Activated T-helper 1 cell treated with anti-CD3 and anti-CD28 coated beads, Interleukin-2, amount 50 U/mL, for 16 hours (primary cell): Measurements from ENCODE around the gene GALNT14.
"Not testable (repeated sequence)": the region's sequence is repeated elsewhere in the genome, so short reads cannot be mapped to it uniquely, and the experiment has no call there.

Experiments
- DNase-seq, 2 donors: peaks; one replicate each; pipeline ENCODE4 v3.0.0-alpha.2; 2020; ENCODE audit warnings: low read depth in 1 of 2, low spot score in 1 of 2

GALNT14 gene, protein sequence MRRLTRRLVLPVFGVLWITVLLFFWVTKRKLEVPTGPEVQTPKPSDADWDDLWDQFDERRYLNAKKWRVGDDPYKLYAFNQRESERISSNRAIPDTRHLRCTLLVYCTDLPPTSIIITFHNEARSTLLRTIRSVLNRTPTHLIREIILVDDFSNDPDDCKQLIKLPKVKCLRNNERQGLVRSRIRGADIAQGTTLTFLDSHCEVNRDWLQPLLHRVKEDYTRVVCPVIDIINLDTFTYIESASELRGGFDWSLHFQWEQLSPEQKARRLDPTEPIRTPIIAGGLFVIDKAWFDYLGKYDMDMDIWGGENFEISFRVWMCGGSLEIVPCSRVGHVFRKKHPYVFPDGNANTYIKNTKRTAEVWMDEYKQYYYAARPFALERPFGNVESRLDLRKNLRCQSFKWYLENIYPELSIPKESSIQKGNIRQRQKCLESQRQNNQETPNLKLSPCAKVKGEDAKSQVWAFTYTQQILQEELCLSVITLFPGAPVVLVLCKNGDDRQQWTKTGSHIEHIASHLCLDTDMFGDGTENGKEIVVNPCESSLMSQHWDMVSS

DNA sequence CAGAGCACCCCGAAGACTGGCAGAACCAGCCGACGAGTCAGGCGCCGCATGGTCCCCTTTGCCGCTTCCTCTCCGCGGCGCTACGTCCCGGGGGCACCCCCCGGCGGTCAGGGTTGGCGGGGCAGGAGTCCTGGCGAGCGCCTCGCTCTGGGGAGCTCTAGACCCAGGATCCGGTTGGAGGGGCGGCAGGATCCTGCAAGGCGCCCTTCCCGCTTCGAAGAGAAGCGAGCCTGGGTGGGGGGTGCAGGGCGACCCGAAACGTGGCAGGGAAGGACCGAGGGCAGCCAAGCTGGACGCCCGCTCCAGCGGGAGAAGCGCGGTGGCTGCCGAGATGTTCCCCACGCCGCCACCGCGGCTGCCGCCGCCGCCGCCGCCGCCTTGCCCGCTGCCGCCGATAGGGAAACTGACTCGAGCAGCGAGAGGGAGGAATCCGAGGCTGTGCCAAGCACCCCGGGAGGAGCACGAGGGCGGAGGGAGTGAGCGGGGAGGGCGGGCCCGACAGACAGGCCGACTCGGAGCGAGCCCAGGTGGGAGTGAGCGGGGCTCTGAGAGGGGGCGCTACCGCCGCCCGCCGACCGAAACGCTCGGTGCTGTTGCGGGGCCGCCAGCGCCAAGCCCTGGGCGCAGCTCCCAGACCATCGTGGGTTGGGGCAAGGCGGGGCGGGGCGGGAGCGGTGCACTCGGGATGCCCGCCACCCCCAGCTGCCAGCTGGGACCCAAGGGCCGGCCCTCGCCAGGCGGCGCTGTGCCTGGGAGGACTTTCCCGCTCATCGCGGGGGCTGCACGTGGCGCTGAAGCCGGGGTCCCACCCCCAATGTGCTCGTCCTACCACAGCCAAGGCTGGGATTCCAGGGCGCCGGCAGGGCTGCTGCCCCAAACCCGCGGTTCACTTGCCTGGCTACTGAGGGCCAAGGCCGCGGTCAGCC is at the start of gene GALNT14:
TSS of gene GALNT14 (minus strand) at position 404 of the 926 bp plus-strand sequence. CDS start at position 50, 354 bp downstream.
- DNase-seq, result no peak

DNA sequence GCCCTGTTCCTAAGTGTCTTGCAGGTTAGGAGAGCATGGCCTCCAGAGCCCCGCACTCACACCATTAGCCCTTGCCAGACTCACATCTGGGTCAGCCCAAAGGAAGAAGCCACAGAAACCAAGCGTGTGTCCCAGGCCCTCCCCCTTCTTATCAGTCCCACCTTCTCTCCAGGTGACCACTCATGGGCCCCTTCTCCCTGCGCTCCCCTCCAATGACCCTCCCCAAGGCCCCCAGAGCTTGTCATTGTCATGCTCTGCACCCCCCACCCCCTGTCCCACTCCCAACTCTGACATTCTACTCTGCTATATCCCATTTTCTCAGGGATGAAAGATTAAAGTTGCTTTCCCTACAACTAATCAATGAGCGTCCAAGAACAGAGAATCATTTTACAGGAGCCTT is 48.9 kb upstream of the GALNT14 start:
- DNase-seq, result no peak

DNA sequence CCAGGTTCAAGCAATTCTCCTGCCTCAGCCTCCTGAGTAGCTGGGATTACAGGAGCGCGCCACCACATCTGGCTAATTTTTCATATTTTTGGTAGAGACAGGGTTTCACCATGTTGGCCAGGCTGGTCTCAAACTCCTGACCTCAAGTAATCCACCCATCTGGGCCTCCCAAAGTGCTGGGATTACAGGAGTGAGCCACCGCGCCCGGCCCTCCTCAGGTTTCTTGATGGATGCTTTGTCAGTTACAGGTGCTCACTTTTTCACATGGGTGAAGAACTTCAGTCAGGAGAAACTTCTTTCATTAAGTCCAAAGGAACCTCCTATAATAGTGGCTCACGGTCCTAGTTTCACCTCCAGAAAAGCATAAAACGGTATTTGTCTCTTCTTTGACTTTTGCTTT is 45.7 kb upstream of the GALNT14 start:
- DNase-seq, result not testable (repeated sequence)

DNA sequence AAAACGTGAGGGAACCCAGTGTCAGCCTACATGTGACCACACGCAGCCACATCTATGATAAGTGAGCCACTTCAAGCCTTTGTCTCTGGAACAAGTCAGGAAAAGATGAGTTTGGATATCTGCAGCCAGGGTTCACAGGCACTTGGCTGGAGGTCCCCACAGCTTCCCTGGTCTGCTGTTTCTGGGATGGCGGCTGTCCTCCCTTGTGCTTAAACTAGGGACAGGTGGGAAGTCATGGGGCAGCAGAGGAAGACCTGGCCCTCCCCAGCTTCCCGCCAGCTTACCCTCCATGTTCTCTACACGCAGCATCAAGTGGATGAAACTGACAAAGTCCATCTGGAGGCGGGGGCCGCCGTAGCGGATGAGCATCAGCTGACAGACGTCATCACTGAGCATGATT is 38.5 kb upstream of the GALNT14 start:
- no peak for DNase-seq

DNA sequence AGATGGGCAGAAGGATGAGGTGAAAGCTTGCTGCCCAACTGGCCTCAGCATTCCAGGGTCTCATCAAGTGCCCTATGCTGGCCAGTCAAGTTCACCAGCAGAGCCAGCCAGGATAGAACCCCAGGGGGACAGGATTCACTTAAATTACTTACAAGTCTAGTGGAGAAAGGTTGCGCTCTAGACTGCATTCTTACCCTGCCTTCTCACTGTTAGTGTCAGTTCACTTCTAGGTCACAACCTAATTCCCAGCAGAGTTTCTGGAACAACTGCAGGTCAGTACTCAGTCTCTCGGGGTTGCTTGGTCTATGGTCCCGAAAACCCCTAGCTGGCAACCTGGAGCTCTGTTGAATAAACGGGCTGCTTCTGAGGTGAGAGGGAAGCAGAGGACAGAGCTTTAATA is 32.9 kb upstream of the GALNT14 start:
- no peak for DNase-seq

DNA sequence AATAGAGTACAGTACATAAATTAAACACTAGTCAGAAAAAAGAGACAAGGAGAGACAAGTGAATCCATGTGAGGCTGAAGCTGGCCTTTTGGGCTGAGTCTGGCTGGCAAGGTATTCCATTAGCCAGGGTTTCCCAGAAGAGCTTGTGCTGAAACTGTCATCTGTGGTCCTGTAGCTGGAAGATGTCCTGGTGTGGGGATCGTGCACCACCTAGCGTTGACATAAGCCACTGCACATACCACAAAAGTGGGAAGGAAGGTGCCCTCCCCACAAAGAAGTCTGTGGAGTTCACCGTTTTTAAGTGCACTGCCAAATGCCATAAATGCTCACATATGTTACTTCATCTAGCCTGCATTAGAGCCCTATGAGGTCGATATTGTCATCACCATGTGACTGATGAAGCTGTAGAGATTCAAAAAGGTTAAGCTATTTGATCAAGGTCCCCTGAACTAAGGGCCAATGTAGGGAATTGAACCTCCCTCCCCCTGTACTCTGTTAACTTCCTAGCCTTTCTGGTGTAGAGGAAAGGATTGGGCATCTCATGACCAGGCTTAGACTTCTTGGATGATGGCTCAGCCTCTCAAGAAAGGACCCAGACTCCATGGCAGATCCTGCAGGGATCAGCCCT is 31.9 kb upstream of the GALNT14 start:
- peak in 1 of 2 donors; percentile 10 for DNase-seq

DNA sequence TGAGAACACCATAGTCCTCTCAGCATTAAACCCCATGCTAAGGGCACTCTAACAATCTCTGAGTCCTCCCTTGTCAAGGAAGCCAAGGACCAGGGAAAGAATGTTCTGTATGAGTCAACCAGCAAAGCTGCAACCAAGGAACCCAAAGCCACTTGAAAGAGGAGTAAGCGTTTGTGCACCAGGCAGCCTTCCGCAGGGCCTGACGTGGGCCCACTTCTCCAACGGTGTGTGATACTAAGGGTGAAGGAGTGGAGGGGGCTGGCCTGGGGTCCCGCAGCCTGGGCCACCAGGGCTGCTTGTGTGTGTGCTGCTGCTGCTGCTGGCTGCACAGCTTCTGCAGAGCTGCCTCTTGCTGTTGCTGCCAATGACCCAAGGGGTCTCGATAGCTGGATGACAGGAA is 30.1 kb upstream of the GALNT14 start:
- DNase-seq, result no peak

DNA sequence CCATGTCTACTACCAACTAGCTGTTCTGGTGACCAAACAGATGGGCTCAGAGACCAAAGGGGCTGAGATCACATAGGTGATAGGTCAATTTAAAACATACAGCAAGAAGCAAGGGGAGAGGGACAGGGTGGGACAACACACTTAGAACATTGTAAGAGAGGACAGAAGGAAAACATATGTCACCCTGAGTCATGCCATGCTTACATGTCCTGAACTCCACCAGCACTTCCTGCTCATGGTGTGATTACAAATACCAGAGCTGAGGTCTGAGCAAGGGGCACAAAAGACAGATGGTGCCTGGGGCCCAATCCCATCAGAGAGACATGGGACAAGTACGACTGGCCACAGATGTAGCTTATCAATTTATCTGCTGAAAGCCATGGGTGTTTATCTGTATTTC is 28.7 kb upstream of the GALNT14 start:
- no peak for DNase-seq

DNA sequence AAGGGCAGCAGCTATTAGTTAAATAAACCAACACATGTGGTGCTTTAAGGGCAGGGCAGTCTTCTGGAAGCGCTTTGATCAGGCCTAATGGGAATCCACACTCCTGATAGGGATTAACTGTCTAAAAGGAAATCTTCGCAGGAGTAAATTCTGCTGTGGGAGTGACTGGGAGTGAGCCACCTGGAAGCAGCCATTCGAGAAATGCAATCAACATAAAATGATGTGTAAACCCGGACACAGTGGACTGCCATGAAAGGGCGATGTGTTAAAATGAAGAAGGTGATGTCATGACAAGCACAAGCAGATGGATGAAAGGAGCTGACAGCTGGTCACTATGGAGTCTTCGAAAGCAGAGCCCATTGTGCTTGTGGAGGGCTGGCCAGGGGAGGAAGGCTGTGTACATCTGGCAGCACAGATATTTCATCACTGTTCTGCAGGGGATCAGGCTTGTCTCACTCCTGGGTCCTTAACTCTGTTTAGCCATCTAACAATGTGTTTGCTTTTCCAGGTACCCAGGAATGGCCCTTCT is 24.8 kb upstream of the GALNT14 start:
- no peak for DNase-seq

DNA sequence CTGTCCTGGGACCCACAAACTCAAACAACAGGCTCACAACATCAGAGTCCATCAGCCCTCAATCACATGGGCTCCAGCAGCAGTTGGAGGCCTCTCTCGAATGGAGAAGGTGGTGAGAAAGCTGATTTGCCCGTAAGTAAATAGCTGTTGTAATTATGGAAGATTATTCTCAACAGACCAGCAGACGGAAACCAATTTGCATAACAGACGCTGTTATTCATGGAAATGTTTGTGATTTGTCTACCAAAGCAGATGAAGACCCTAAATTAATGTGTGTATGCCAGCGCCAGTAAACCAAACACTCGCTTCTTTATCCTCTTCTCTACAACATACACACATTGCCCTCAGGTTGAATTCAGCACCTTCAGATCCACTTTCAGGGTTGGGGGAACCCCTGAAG is 23.4 kb upstream of the GALNT14 start:
- no peak for DNase-seq

DNA sequence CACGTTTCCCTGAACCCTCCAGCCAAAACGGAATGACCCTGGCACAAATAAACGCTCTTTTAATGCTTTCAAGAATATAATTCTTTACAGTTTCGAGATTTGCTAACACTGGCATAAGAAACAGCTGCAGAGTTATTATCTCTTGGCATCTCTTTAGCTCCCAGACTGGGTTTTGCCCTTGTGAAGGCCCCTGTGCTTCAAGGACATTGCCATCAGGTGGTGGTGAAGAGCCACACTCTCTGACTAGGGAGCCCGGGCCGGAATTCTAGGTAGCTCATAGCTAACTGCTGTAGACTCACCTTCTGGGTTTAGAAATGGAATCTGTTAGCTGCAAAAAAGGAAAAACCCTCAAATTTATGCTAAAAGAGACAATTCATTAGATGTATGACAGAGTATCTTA is 13.3 kb upstream of the GALNT14 start:
- no peak for DNase-seq

DNA sequence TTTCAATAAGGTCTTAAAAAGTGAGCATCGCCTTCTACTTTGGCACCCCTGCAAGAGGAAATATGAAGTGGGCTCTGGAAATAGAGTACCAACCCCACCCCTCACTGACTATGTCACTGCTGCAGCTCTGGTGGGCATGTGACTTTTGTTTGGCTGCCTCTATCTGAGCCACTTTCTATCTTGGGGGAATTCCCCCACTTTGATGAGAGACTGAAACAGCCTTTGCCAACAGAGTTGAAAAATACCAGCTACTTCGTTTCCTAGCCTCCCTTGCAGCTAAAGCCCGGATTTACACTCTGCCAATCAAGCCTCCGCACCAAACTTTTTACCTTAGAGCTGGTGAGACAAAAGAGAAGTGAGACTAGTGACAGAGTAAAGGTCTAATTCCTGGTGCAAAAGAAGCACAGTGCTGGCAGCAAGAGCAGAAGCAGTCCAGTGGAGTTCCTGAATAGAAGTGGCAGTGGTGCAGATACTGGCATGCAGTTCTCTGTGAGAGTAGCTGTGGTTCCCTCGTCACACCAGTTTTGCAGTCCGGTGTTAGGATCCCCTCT is 12.0 kb upstream of the GALNT14 start:
- DNase-seq, result no peak

DNA sequence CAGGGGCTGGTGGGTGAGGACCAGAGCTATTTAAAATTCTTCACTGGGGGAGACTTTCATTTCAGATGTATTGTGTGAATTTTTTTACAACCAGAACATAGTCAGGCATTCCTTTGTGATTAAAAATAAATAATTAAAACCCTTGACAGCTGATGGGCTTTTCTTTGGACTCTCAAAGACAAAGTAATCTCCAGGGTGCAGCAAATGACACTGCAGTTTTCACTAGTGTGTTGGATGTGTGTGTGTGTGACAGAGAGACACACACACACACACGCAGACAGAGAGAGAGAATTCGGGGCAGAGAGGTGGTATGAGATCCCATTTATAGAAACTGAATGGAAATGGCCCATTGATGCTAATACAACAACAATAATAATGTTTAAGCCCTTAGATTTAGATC is 10.3 kb upstream of the GALNT14 start:
- no peak for DNase-seq

DNA sequence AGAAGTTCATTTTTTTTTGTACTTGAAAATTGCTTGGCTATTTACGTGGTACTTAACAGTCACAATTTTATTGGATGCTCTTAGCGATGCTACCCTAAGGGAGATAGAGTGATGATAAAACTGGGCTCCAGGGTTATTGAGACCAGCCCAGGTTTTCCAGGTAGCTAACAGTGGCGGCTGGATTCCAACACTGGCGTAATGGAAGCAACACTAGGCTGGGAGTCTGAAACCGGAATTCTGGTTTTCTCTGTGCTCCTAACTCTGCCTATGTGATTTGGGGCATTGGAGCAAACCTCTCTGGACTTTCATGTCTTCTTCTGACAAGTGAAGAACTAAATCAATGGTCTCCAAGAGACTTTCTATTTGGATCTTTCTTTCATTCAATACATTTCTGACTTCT is 9.4 kb upstream of the GALNT14 start:
- DNase-seq, result no peak

DNA sequence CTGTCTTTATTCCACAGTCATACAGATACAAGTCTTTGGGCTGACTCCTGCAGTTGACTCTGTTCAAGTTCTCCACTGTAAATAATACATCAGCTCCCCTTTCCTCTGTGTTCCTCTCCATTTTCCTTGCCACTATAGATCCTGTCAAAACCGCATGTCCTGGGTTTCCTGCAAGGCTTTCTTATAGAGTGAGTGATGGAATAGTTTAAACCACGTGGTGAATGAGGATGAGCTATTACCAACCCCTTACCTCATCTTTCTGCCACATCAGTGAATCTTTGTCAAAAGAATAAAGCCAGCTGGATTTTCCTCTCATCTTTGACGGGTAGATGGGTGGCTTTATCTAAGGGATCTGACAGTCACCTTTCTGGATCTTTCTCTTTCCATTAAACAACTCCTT is 3.9 kb upstream of the GALNT14 start:
- no peak for DNase-seq

DNA sequence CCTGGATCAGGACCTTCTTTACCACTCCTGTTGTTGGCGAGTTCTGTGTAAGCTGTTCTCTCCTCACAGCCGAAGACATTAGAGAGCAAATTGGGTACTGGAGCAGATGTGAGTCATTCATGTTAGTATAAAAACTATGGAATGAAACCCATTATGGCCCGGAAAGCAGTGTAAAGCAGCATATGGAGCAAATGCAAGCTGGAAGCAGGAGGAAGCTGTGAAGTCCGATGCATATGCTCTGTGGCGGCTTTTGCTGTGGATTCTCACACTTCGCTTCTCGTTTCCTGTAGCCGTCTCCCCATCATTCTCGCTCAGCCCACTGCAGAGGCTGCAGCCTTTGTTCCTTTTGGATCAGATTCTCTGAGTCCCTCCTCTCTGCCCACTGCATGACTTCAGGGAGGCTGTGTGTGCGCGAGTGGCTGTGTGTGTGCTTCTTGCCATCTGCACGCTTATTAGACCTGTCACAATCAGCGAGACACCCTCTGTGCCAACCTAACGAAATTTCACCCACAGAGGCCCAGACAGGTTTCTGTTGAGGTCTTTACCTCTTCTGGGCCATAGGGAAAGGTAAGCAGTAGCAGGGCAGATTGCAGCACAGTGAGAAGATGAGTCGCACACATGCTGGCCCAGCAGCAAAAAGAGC is 3.3 kb upstream of the GALNT14 start:
- no peak for DNase-seq

DNA sequence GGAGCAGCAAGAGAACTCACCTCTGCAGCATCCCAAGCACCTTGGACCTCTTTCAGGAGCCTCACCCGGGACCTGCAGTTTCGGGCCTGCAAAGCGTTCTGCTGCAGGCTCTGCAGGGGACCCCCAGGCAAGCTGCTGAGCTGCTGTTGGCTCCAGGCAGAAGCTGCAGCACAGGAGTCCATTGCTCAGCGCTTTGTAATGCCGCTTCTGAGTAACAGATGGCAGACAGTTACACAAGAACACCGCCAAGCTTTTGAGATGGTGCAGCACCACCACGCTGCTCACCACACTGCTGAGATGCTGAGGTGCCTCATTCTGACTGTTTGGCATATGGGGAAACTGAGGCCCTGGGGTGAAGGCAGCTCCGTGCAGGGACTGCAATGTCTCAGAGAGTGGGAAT is 1.9 kb upstream of the GALNT14 start:
- DNase-seq, result no peak

DNA sequence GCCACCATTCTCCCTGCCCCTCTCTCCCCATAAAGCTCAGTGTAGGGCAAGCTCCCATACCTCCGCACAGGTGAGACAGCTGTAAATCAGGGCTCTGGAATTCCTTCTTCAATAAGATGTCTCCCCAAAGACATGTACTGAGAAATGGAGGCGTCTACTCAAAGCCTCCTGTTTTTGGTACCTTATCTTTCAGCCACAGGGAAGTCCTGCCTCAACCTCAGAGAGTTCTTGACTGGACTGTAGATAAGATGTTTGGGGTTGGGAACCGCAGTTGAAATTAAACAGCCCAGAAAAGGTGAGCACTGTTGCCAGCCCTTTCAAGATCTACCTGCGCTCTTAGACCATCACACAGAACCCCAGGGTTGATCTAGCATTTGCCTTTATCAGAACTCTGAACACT is 1.4 kb upstream of the GALNT14 start:
- DNase-seq, result no peak

DNA sequence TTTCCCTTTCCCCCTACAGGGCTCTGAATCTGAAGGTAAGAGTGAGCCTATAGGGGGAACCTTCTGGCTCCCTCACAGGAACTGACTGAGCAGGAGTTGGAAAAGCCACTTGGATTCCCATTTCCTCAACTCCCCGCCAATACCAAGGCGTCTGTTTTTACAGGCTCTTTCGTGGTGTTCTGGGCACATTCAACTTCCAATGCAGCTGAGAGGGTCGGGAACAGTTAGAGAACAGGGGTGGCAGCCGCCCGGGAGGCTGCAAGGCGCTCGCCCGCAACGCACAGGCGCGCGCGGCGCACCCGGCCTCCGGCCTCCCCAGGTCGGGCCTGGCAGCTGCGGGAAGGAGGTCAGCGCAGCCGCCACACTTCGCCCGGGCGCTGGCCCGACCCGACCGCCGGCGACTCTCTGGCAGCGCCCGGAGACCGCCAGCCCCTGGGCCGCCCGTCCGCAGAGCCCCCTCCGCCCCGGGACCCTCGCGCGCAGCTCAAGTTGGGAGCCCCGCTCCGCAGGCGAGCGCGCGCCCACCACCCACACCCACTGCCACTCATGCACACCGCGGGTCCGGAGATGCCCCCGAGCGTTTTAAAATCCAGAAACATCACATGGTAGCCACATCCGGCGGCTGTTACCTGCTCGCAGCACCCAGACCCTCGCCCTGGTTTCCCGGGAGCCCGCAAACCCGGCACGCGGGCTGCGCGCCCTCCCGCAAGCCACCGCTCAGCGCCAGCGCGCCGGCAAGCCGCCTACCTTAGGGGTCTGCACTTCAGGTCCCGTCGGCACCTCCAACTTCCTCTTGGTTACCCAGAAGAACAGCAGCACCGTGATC is 816 bp downstream of the GALNT14 start:
- DNase-seq, result no peak

DNA sequence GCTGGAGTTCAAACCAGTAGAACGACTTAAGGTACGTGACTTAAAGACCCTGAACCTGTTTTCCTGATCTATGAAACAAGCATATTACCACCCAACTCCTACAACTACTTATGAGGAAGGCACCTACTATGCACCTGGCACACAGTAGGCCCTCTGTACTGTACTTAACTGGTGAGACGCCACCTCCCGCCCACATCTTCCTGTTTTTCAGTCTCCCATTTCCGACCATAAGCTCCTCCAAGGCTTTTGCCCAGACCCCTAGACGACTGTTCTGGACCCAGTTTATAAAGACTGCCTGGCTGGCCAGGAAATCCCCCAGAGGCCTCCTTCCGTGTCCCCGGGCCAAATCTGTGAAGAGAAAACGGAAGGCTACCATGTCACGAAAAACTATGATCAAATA is 1.5 kb downstream of the GALNT14 start:
- no peak for DNase-seq
